ENCODE results near the gene TMEM238.

Gene TMEM238

DNA sequence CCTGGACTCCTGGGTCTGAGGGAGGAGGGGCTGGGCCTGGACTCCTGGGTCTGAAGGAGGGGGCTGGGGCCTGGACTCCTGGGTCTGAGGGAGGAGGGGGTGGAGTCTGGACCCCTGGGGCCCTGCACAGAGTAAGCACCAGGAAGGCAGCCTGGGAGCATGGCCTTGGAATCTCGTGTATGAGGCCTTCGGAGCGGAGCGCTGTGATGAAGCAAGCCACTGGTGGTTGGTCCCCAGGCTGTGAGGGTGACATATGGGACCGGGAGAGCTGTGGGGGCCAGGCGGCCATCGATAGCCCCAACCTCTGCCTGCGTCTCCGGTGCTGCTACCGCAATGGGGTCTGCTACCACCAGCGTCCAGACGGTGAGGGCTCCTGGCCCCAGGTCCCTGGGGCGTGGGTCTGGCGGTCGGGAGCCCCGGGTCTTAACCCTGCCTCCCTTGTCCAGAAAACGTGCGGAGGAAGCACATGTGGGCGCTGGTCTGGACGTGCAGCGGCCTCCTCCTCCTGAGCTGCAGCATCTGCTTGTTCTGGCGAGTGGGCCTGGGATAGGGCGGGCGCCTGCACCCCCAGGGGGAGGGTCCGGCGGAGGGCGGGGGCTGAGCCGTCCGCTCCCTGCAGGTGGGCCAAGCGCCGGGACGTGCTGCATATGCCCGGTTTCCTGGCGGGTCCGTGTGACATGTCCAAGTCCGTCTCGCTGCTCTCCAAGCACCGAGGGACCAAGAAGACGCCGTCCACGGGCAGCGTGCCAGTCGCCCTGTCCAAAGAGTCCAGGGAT, 6.5 kb downstream of the TMEM238 start:
- no peak for DNase-seq (ENCODE audit: low read depth)

DNA sequence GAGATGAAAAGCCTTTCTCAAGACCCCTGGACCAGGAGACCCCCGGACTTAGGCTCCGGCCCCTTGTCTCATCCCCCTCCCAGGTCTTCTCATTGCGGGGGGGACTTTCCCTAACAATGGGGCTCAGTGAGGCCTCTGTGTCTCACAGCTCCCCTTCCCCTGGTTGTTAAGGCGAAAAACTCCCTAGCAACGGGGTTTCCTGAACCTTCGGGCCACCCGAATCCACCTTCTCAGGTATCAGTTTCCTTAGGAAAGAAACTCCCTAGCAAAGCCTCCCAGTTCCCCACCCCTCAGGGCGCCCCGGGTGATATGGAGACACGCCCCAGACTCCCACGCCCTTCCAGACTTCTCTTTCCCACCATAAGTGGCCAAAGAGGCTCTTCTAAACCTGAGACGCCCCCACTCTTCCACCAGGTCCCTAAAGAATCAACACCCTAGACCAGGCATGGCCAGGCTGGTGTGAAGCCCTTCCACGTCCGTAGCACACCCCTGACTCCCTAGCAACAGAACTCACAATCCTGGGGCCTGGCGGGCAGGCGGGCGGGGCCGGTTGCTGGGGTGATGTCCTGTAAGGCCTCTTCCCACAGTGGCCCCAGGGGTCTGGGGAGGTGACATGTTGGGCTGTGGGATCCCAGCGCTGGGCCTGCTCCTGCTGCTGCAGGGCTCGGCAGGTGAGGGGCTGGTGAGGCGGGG, 7.7 kb downstream of the TMEM238 start, which contains the start of gene TMEM190:
TMEM190 (plus strand) TSS at position 586 of the 693 bp plus-strand sequence; CDS start at position 614, 28 bp downstream.
- DNase-seq (ENCODE audit: low read depth), result no peak

DNA sequence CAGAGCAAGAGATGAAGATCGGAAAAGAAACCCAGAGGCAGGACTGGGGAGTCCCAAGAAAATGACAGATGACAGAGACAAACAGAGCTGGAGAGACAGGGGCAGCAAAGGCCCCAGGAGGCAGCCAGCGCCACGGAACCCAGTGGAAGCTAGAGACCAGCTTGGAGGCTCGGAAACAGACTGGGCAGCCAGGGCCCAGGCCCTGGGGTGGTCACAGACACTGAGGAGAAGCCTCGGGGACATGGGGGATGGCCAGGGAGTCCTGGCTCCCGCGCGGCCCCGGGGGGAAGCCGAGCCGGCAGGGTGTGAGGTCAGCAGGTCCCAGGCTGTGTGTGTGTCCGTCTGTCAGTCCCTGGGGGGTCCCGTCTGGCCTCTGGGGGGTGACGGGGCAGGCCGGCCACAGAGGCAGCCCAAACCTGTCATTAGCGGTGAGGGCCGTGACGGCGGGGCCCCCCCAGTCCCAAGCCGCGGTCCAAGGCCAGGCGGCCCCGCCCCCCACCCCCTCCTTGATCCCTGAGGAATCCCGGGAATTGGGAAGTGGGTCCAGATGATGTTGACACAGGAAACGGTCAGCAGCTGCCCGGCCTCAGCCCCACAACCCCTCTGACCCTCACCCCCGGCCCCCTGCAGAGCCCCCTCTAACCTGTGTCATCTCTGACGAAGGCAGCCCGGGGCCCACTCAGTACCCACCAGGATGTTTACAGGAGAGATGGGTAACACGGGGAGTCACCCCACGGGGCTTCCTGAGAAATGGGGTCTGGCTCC, 9.9 kb downstream of the TMEM238 start:
- DNase-seq (ENCODE audit: low read depth), result no peak

DNA sequence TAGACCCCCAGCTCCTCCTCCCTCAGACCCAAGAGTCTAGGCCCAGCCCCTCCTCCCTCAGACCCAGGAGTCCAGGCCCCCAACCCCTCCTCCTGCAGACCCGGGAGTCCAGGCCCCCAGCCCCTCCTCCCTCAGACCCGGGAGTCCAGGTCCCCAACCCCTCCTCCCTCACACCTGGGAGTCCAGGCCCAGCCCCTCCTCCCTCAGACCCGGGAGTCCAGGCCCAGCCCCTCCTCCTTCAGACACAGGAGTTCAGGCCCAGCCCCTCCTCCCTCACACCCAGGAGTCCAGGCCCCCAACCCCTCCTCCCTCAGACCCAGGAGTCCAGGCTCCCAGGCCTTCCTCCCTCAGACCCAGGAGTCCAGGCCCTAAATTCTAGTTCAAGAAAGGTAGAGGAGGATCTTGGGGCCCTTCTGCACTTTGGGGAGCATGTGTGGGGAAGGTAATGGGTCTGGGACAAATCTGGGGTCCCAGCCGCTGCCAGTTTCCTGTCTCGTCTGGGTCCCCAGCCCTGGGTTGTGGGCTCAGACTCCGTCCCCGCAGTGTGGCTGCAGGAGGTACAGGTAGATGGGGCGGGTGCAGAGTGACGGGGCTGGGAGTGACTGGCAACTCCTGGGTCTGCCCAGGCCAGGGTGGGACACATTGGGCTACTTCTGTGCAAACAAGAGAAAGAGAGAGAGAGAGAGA, 10.6 kb downstream of the TMEM238 start:
- no peak for DNase-seq (ENCODE audit: low read depth)

DNA sequence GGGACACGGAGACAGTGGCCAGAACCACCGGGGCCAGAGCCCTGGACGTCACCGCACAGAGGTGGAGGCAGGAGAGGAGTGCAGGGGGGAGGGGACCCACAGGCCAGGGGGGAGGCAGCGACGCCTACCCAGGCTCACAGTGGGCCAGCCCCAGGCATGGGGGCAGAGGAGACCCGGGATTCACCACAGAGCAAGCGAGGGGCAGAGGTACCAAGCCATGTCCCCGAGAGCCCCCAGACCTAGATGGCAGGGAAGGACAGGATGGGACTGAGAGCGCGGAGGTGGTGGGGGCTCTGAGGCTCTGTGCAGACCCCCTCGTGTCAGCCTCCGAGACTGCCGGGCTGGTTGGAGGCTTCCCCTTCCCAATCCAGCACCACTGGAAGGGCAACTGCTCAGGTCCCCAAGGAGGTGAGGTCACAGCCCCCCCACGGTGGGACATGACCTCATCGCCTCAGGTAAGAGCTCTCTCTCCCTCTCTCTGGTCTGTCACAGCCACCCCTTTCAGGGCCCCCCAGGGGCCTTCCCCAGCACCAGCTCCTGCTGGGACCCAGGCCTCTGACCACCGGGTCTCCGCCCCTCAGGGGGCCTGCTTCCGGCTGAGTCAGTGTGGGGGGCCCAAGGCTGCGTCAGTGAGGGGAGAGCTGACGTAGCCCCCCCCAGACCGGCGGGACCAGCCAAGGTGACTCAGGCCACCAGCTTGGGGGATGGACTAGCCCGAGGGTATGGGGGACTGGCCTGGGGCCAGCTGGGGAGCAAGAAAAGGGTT, 11.6 kb downstream of the TMEM238 start:
- no peak for DNase-seq (ENCODE audit: low read depth)

DNA sequence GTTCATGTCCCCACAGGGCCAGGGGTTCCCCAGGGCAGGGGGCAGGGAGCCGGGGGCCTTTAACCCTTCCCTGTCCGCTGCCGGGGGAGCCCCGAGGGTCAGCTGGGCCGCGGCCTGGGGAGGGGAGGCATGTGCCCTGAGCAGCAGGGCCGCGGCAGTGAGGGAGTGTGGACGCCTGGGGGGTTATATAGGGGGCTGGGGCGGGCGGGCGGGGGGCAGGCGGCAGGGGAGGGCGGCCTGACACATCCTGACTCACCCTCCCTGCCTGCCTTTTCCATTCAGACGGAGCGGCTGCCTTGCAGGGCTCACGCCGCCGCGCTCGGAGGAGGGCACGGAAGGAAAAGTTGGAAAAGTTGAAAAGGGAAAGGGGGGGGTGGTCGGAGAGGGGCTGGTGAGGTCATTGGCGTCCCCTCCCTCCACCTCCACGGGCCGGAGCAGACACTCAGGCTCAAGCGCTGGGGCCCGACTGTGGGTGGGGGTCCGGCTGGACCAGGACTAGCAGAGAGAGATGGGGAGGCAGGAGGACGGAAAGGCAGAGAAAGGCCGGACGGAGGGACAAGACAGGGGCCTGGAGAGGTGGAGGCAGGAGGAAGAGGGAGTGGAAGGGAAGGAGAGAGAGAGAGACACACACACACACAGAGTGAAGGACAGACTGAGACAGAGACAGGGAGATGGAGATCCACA, 13.6 kb downstream of the TMEM238 start, which contains the start of gene IL11:
IL11 (minus strand) TSS at position 159 of the 684 bp plus-strand sequence; CDS start at position 6, 153 bp downstream.
- DNase-seq (ENCODE audit: low read depth), result no peak

DNA sequence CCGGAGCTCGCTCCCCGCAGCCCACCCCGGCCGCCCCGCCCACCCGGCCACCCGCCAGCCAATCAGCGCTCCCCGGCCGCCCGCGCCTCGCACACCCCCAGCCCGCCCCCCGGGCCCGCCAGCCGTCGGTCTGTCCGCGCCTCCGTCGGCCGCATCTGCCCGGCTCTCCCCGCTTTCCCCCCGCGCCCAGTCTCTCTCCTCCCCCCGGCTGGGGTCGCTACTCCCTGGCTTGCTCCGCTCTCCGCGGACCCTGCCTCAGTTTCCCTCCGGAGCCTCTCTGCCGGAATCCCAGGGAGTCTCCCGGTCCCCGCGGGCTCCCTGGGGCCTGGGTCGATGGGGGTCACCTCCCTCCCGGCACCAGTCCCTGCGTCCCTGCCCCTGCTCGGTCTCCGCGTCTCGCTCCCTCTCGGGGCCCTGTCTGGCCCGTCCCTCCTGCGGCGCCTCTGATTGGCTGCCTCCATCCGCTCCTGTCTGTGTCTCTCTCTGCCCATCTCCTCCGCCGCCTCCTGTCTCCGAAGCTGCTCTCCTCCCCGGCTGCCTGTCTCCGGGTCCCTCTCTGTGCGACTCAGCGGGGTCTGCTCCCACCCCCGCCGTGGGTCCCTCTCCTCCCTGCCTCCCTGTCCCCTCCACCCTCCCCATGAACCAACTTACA, 14.3 kb downstream of the TMEM238 start:
- peak; percentile 10 for DNase-seq (ENCODE audit: low read depth)

DNA sequence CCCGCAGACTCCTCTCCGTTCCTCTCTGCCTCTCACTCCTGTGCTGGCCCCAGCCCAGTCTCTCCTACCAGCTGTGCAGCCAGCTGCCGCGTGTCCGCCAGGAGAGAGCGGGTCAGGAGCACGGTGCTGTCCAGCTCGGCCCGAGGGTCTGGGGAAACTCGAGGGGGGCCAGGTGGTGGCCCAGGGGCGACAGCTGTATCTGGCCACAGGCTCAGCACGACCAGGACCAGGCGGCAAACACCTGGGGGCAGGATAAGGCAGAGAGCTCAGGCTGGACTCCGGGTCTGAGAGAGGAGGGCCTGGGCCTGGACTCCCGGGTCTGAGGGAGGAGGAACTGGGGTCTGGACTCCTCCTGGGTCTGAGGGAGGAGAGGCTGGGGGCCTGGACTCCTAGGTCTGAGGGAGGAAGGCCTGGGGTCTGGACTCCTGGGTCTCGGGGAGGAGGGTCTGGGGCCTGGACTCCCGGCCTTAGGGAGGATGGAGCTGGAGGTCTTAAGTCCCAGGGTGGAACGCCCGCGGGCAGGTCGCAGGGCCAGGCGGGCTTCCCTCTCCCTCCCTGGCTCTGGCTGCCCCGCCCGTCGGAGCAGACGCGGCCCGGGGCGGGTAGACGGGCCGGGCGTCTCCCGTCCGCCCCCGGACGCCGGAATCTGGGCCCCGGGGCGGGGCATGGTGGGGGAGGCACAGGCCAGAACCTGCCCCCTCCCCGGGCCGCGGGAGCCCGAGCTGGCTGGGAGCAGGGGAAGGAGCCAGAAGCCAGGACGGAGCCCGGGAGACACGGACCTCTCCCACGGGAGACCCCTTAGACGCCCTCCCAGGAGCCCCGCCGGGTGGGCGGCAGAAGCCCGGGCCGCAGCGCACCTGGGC, 15.2 kb downstream of the TMEM238 start:
- peak; percentile 24 for DNase-seq (ENCODE audit: low read depth)

DNA sequence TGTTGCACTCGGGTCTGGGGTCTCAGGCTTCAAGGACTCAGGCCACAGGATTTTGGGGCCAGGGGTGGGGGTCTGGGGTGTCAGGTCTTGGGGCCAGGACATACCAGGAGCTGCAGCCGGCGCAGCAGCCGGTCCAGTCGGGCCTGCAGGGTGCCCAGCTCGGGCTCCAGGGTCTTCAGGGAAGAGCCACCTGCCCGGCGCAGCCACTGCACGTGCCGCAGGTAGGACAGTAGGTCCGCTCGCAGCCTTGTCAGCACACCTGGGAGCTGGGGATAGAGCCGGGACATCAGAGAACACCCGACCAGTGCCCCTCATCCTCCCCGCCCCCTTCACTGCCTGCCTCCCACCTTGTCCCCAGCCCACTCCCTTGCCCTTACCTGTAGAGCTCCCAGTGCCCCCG, 16.0 kb downstream of the TMEM238 start:
- DNase-seq (ENCODE audit: low read depth), result no peak

DNA sequence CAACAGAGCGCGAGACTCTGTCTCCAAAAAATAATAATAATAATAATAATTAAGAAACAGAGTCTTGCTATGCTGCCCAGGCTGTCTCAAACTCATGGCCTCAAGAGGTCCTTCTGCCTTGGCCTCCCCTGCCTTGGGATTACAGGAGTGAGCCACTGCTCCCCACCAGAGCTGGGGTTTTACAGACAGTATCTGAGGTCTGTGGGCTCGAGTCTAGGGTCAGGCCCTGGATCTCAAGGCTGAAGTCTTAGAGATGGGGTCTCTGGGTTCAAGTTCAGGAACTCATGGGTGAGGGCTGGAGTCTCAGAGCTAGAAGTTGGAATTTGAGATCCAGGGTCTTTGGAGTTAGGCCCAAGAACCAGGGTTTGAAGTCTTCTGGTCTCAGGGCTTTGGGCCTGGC, 17.3 kb downstream of the TMEM238 start:
- no peak for DNase-seq (ENCODE audit: low read depth)

DNA sequence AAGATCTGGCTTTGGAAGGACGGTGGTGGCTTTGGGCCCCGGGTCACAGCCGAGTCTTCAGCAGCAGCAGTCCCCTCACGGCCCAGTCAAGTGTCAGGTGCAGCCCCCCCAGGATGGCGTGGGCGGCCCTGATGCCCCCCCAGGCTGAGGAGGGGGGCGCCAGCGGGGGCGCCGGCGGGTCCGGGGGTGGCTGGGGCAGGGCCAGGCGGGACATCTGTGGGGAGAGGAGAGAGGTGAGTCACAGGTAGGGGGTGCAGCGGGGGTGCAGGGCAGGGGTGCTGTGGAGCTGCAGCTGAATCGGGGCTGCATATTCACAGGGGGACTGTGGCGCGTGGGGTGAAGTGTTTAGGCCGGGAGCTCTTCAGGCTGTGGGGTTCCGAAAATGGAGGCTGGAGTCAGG, 18.1 kb downstream of the TMEM238 start:
- no peak for DNase-seq (ENCODE audit: low read depth)

DNA sequence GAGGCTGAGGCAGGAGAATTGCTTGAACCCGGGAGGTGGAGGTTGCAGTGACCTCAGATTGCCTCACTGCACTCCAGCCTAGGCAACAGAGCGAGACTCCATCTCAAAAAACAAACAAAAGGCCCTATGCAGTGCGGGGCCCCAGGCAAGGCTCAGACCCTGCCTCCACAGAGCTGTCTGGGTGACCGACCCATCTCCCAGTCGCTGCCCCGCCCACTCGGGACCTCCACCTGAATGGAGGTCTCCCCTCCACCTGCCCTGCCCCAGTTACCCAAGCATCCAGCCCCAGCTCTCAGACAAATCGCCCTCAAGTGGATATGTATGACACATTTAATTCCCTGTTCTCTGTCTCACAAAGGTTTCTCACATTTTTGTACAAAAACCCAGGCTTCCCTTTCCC, 18.8 kb downstream of the TMEM238 start:
- no peak for DNase-seq (ENCODE audit: low read depth)

DNA sequence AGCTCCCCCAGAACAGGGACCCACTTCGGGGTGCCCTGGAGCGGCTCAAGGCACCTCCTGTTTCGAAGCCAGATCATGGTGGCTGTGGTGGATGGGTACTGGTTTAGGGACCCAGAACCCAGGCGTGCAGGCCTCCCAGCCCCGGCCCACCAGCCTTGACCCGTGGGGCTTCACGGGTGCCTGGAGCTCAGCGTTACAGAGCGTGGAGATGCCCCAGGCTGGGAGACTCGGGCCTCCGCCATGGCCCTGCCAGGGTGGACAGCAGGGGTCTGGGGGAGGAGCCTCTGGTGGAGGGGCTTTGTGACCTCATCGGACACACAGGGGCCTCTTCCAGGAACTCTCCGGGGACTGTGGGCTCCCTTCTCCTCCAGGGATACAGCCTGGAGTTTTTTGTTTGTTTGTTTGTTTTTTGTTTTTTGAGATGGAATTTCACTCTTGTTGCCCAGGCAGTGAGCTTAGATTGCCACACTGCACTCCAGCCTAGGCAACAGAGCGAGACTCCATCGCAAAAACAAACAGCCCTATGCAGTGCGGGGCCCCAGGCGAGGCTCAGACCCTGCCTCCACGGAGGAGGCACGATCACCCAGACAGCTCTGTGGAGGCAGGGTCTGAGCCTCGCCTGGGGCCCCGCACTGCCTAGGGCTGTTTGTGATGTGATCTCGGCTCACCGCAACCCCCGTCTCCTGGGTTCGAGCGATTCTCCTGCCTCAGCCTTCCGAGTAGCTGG, 20.9 kb downstream of the TMEM238 start, which contains the start of gene GARIN5B:
GARIN5B (minus strand) TSS at position 271 of the 727 bp plus-strand sequence; CDS start at position 77, 194 bp downstream.
- DNase-seq (ENCODE audit: low read depth), result no peak

DNA sequence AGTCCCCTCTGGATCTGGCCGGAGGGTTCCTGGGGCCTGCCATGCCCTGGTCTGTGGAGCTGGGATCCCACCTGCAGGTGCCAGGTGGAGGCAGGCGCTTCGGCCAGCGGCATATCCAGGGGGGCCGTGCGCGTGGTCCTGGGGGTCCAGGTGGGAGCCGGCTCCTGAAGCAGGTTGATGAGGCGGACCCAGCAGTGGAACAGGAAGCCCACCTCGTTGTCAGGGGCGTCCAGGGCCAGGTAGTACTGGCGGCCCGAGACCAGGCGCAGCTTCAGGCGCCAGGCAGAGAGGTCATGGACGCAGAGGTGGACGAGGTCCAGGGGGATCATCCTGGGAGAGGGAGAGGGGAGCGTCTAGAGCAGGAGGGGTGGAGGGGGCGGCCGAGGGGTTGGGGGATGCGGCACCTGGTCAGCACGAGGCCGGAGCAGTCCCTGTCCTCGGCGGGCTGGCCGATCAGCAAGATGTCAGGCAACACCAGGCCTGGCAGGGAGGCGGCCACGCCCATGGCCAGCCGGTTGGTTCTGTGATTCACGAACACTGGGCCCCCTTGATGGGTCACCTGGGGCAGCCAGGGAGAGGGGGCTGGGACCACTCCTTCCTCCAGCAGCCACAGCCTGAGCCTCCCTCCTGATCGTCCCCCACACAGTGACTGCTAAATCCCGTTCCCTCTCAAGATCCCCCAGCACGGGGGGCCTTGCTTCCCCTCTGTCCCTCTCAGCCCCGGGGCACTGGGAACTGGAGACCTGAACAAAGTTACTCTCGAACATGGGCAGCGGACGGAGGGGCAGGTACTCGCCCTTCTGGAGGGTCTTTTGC, 21.7 kb downstream of the TMEM238 start:
- no peak for DNase-seq (ENCODE audit: low read depth)

DNA sequence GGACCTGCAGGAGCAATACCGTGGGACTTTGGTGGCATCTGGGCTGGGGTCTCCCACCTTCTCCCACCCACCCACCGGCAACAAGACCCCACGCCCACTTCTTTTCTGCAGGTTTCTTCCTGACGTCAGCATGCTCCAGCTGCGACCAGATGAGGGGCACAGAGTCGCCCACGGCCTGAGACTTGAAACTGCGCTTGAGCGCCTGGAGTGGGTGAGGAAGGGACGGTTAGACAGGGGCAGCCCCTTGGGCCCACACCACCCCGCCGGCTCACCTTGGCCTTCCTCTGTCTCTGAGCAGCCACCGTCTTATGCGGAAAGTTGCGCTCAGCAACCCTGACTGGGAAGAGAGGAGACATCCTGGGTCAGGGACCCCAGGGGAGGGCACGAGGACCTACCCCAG, 23.2 kb downstream of the TMEM238 start:
- DNase-seq (ENCODE audit: low read depth), result no peak

DNA sequence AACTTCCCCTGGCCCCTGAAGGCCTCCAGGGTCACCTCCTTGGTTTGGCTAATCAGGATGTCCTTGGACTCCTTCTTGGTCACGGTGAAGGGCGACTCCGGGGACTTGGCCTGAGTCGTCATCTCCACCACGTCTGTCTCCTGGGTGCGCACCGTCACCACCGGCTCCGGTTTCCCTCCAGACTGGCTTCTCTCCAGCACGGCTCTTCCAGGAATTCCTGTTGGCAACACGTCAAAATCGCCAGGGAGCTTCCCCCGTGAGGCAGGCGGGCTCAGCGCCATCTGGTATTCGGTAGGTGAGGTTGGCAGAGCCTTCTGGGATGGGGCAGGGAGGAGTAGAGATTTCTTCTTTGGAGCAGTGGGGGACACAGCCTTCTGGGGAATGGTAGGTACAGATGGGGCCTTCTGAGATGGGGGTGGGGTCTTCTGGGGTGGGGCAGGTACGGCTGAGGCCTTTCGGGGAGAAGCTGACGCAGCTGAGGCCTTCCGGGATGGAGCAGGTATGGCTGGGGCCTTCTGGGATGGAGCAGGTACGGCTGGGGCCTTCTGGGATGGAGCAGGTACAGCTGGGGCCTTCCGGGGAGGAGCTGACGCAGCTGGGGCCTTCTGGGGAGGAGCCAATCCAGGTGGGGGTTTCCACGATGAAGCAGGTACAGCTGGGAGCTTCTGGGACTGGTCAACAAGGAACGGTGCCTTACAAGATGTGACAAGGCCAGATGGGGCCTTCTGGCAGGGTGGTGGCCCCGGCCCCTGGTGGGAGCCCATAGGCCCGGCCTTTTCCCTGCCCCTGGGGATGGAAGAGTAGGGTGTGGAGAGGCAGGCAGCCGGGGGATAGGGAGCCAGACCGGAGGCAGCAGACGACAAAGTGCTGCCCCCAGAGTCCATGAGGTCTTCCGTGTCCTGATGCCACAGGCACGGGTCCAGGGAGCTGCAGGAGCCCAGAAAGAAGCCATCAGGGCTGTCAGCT, 24.9 kb downstream of the TMEM238 start:
- DNase-seq (ENCODE audit: low read depth), result no peak
